GM18858 (cell line): ENCODE measurements around the gene SUGCT.
"Not testable (repeated sequence)": the region's sequence is repeated elsewhere in the genome, so short reads cannot be mapped to it uniquely, and the experiment has no call there.

Experiments used
- ATAC-seq: cut with Tn5 transposase; IDR thresholded peaks from one replicate; pipeline ENCODE4 v1.9.1; 2021; ENCODE audit not compliant: unreplicated experiment

SUGCT gene

GRCh38 chr7:40199076-40199802, 64.4 kb downstream of the SUGCT start:
- no peak for ATAC-seq

GRCh38 chr7:40200791-40201190, 66.0 kb downstream of the SUGCT start:
- ATAC-seq, result no peak

DNA sequence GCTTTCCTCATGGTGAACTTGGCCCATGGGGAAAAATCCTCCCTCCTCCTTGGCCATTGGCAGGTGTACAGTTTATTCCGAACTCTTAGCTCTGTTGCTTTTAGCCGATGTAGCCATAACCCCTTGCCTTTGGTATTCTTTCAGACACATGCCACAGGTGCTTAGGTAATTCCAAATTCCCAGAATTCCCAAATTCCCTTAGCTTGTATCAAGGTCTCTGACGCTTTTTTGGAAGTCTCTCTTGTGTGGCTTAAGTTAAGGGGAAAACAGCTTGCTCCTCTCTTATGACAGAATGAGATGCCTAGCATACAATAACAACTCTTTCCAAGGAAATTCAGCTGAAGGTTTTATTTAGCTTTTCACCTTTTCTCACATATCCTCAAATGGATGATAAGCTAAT, 68.0 kb downstream of the SUGCT start:
- ATAC-seq, result no peak

GRCh38 chr7:40204581-40204980, 69.8 kb downstream of the SUGCT start:
- no peak for ATAC-seq

- ATAC-seq, result no peak
Measured at GRCh38 chr7:40205992-40206391, 71.2 kb downstream of the SUGCT start.

DNA sequence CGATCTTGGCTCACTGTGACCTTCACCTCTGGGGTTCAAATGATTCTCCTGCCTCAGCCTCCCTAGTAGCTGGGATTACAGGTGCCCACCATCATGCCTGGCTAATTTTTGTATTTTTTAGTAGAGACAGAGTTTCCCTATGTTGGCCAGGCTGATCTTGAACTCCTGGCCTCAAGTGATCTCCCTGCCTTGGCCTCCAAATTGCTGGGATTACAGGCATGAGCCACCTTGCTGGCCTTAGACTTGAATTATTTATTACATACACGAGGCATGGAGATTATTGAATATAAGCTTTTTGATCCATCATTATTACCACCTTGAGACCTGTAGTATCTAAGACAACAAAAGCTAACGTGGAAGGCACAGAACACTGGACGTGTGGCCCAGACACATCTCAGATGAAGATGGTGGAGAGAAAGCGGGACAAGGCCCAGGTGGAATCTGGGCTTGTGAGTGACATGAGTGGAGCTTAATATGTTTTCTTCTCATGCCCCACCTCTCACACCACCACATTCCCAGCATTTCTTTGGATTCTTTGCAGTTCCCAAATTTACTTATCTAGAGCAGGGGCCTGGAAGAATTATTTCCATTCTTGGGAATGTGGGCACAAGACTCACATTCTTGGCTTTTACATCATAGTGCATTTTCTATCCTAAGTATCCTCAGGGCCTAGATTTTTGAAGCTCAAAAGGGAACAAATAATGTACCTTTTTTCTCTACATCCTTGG, 76.6 kb downstream of the SUGCT start:
- no peak for ATAC-seq

GRCh38 chr7:40213291-40213690, 78.5 kb downstream of the SUGCT start:
- no peak for ATAC-seq

DNA sequence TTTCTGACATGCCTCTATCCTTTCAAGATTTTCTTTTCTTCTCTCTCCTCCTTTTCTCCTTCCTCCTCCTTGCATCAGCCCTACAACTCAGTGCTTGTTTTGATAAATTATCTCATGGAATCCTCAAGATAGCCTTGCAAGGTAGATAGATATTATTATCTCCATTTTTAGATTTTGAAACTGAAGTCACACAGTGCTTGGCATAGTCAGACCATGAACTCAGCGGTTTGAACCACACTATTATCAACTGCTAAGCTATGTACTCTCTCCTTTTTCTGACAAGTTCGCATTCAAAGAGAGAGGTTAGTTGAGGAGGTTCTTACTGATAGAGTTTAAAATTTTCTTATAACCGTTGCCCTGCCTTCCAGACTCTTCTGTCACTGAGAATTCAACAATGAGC, 79.1 kb downstream of the SUGCT start:
- no peak for ATAC-seq

- not testable (repeated sequence) for ATAC-seq
Measured at GRCh38 chr7:40218612-40219011, 83.8 kb downstream of the SUGCT start.

GRCh38 chr7:40219917-40220316, 85.1 kb downstream of the SUGCT start:
- no peak for ATAC-seq

- no peak for ATAC-seq
Measured at GRCh38 chr7:40220421-40220911, 85.7 kb downstream of the SUGCT start.

DNA sequence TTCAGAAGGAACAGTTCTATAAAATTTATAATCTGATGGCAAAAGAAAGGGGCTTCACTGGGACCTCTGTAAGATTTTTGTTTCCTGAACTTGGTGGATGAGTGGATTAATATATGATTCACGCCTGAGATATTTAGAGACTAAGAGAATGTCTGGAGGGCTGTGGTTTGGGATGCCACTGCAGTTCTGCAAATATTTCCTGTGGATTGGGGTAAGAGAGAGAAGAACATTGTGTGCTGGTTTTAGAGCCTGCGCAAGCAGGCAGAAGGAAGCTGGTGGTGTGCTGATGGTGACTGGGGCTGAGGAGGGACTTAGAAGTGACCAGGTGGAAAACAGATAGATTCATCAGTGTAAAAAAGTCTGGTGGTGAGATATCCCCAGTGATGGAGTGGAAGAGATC, 87.0 kb downstream of the SUGCT start:
- no peak for ATAC-seq

GRCh38 chr7:40223451-40224127, 88.8 kb downstream of the SUGCT start:
- ATAC-seq, result no peak

DNA sequence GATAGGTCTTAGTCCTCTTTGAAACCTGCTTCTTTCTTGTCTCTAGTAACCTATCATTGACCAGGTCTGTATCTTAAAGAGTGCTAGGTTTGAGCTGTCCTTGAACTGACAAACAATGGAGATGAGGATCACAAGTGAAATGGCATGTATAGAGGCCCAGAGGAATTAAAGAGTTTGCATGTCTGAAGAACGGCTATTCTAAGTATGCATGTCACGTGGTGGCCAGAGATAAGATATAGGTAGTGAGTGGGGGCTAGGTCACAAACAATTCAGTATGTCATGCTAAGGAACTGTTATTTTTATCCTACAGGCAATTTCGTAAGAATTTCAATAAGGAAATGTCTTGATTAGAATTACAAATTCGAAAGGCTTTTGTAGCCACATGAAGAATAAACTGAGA, 95.3 kb downstream of the SUGCT start:
- no peak for ATAC-seq

DNA sequence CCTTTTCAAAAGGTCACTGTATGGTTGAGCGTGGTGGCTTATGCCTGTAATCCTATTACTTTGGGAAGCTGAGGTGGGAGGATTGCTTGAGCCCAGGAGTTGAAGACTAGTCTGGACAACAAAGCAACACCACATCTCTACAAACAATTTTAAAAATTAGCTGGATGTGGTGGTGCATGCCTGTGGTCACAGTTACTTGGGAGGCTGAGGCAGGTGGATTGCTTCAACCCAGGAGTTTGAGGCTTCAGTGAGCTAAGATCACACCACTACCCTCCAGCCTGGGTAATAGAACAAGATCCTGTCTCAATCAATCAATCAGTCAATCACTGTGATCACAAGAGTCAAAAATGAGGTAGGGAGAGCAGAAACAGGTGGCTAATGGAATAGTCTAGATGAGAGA, 97.0 kb downstream of the SUGCT start:
- no peak for ATAC-seq

- ATAC-seq, result no peak
Measured at GRCh38 chr7:40232242-40232893, 97.6 kb downstream of the SUGCT start.

- no peak for ATAC-seq
Measured at GRCh38 chr7:40234046-40234445, 99.2 kb downstream of the SUGCT start.

GRCh38 chr7:40234666-40235065, 99.9 kb downstream of the SUGCT start:
- no peak for ATAC-seq

DNA sequence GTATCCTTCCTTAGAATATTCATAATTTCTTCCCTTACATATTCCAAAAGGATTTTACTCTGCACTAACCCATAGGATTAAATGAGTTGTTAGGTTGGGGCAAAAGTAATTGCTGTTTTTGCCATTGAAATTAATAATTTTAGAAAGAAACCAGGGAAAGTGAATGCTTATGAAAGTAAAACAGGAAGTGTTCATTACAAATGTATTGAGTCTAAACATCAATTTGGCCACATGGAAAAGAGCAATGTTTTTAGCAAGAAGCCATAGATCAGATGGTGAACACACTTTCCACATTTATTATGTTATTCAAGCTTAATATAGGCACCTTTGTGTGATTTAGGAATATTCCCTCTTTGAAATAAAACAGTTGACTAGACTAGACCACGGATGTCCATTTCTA, 102.9 kb downstream of the SUGCT start:
- no peak for ATAC-seq

- ATAC-seq, result no peak
Measured at GRCh38 chr7:40239755-40240303, 105.0 kb downstream of the SUGCT start.

GRCh38 chr7:40243076-40243475, 108.3 kb downstream of the SUGCT start:
- ATAC-seq, result no peak
